GM19328 (cell line): ENCODE measurements around the gene ERBB4.
A peak's percentile ranks its signal among the peaks of the same experiment; 100 is the strongest.

Experiments
- ATAC-seq: cut with Tn5 transposase; IDR thresholded peaks from one replicate; pipeline ENCODE4 v1.9.1; 2021; ENCODE audit warnings: mild to moderate bottlenecking, moderate library complexity; ENCODE audit not compliant: unreplicated experiment

ERBB4 gene

DNA sequence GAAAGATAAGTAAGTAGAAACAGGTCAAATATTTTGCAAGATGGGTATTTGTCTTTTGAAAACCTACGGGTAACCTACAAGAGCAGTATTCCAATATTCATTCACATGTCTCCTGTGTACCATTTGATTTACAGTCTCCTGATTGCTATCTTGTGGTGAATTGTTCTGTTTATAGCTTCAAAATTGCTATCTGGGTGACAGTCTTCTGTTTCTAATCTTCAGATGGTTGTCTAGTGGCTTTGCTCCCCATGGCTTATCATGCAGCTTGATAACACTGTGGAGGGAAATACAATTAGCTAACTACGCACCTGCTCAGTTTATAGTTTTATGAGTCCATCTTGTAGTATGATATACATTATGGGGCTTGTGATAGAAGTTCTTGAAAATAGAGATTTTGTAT, 1165.4 kb downstream of the ERBB4 start:
- ATAC-seq = no peak

DNA sequence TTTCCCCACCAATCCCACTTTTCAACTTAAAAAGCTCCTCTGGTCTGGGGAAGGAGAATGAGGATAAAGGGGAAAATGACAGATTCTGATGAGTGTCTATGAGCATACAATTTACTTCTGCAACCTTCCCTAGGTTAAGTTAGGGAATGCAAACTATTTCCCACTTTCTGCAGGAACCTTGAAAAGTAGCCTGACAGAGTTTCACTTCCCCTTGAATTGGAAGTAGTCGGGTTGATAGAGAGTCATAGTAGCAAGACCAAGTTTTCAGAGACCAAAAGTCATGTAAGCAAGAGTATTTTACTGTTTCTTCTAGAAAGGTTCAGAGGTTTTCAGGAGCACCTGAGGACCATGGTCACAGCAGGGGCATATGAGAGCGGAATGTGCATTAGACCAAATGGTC, 1167.1 kb downstream of the ERBB4 start:
- ATAC-seq = no peak

DNA sequence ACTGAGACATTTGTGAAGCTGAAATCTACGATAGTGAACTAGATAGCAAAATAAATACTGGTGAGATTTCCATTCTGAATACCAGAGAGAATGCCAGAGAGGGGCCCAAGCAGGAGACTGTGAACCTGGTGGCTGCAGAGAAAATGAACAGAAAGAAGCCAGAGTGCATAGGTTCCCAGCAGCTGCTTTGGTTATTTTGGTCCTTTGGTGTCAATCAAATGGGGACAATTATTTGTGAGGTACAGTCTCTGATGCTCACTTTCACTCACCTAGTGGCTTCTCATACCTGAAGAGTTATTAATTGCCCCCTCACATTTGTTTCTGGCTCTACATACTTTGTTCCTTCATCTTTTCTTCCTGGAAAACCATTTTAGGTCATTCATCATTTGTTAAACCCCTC, 1170.1 kb downstream of the ERBB4 start:
- no peak for ATAC-seq

DNA sequence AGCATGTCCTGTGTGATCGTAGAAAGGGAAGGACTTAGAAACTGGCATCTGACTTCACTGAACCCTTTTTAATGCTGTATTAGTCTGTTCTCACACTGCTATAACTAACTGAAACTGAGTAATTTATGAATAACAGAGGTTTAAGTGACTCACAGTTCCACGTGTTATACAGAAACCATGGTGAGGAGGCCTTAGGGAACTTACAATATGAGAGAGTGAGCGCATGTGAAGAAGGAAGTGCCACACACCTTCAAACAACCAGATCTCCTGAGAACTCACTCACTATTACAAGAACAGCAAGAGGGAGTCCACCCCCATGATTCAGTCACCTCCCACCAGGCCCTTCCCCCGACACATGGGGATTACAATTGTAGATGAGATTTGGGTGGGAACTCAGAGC, 1170.9 kb downstream of the ERBB4 start:
- peak; percentile 82 for ATAC-seq

DNA sequence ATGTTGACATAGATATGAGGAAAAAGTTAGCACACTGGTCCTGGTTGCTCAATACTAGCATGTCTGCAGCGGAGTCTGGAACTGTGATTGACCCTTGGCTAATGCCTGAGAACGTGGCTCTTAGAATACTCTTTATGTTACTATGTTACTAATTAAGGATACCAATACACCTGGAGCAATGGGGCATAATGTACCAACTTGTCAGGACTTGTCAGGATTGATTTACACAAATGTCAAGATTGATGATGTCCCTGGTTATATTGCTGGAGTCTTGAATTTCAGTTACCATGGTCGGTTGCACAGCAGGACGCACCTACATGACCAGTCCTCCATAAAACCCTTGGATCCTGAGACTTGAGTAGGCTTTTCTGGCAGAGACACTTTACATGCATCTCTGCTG, 1171.3 kb downstream of the ERBB4 start:
- no peak for ATAC-seq

DNA sequence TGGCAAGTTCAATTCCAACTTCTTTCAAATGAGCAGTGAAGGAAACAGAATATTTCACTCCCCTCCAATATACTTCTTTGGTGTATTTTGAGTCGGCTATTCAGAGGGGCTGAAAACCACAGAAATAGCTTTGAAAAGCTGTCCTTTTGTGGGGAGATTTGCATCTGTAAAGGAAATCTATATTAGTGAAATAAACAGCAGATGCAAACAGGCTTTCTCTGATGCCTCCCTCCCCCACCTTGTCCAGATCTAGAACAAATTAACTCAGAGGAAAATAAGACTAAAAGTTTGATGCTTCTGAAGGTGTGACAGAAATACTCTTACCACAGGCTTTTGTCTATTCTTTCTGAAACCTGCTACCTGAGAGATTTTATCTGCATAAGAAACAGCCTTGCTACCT, 1173.7 kb downstream of the ERBB4 start:
- ATAC-seq = no peak

DNA sequence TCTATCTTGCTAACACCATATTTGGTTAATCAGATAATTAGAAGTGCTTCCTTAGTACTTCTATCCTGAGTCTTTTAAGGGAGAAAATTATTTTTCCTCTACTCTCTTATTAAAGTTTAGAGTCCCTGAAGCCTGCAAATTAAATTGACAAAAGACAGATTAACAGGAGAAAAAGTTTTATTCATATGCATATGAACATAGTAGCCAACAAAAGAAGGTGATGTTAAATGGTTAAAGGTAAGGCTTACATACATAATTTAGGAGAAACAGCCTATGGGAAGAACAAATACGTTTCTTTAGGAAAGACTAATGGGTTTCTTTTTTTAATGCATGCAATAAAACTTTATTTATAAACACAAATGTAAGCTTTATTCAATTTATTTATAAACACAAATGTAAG, 1177.2 kb downstream of the ERBB4 start:
- ATAC-seq = no peak

DNA sequence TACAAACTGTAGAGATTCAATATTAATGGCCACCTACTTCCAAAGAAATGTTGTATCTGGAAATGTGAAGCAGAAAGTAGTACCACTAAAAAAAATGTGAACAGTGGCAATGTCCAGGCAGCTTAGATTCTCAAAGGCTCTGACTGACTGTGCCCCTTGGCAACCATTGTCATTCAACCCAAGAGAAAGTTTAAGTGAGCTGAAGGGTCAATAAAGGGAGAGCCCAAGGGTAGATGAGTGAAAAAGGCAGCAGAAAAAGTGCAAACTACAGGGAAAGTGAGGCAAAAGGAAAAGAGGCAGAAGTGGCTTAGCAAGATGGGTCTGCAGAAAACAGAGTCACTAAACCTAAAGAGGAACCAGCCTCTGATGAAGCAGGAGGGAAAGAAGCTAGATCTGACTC, 1179.3 kb downstream of the ERBB4 start:
- no peak for ATAC-seq

DNA sequence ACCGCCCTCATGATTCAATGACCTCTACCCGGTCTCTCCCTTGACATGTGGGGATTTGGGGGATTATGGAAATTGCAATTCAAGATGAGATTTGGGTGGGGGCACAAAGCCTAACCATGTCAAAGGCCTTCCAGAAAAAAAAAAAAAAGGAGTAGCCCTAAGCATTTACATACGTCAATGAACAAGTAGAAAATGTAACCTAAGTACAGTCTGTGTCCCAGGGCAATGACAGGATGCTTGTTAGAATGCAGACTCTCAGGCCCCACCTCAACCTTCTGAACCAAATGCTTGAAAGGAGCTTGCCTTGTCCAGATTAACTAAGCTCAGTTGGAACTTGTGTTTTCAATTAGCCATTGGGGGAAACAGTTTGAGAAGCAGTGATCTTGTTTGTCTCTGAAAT, 1180.1 kb downstream of the ERBB4 start:
- ATAC-seq = no peak

DNA sequence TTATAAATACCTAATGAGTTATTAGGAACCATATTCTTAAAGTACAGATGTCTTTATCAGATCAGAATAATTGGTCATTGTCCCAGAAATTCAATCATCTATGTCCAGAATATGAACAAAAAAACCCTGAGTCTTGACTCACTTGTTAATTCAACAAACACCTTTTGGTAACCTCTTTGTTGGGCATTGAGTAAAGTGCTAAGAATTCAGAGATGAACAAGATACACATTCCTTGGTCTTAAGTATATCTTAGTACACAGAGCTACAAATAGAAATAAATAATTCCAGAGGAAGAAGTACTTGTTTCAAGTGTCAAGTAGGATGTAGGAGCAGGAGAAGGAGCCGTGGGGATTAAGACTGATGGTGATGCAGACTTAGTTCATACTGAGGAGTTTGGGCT, 1184.1 kb downstream of the ERBB4 start:
- no peak for ATAC-seq

DNA sequence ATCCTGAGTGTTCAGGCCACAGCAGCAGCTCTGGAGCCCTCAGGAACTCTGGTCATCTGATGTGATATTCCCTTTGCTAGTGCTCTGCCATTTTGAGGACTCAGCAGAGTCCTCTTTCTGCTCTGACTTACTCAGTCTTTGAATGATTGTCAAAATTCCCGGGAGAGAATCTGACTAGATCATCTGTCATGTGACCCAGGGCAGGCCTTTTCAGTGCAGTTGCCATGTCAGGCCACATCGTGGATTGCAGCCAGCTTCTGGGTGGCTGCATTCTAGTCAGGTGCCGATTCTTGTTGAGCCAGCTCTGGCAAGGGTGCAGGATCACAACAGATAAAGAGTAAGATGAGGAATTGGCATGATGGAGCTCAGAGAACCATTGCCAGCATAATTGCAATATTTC, 1186.6 kb downstream of the ERBB4 start:
- ATAC-seq = no peak

DNA sequence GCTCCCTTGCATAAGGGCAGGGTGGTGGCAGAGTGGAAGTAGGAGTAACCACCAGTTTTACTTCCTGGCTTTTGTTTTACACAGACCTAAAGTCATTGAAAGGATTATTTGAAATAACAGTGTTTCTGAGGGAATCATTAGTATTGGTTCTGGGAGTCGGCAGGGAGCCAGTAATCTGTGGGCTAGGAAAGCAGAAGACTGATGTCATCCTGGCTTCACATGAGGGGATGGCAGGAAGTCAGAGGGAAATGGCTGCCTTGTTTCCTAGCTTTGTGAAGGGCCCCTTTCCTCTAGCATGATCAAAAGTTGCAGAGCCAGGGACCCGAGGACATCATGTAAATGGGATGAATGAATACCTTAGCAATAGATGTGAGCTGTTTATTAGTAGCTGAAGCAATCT, 1189.6 kb downstream of the ERBB4 start:
- ATAC-seq = no peak

DNA sequence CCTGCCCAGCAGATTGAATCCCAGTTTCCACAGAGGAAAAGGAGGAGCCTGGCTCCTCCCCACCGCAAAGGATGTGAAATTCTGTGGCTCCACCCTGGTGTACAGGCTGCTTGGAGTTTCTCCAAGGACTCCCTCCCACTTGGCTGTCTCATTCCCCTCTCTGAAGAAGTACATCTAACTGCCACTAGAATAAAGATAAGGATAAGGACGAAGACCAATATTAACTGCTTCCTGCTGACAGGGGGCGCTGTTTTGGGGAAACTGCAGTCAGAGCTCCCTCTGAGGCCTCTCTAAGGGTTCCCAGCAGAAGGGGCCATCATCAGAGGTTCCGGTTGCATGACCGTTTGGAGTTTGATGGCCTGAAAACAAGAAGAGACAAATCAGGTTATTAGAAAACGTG, 1191.3 kb downstream of the ERBB4 start:
- no peak for ATAC-seq

DNA sequence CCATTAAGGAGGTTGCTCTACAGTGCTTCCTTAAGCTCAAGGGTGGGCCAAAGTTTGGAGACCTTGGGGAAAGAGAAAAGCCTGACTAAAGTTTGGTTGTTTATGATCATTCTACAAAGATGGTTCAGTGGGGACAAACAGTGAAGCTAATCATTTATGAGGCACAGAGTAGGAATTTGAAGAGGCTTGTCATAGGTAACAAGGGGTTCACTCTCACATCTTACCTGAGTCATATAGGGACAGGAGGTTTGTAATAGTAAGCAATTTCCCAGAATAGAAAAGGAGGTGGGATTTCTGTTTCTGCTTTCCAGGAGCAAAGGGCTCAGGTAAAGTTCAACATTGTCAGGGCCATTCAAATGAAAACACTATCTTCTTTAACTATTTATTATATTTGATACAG, 1194.3 kb downstream of the ERBB4 start:
- no peak for ATAC-seq

DNA sequence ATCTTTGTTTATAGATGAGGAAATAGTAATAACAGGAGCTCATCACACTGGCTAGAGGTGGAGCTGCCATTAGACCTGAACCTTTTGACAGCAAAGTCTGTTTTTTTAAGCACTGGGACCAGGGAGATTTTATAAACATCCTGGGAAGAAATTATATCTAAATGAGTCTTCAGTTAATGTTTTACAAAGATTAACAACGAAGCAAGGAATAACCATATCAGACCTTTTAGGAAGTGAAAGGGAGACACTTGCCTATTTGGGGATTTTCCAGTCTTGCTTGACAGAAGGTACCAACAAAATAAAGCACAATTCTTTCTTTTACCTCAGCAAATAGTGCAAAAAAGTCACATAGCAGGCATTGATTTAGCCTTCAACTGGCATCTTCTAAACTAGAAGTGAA, 1205.2 kb downstream of the ERBB4 start:
- ATAC-seq = no peak

DNA sequence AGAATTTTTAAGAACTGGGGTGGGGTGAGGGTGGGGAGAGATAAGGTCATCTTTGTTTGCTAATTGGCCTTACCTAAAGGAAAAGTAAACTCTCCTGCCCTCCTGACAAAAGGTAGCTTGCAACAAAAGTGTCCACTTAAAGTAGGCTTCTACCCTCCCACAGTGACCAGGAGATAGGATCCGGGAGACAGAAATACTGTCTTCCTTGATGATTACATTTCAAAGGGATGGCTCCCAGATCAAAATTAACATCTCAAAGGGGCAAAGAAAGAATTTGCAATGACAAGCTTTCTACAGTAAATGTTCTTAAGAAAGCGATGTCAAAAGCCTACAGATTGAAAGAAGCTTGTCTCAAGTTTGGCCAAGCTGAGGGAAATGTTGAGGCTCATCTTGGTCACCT, 1206.9 kb downstream of the ERBB4 start:
- ATAC-seq = no peak

DNA sequence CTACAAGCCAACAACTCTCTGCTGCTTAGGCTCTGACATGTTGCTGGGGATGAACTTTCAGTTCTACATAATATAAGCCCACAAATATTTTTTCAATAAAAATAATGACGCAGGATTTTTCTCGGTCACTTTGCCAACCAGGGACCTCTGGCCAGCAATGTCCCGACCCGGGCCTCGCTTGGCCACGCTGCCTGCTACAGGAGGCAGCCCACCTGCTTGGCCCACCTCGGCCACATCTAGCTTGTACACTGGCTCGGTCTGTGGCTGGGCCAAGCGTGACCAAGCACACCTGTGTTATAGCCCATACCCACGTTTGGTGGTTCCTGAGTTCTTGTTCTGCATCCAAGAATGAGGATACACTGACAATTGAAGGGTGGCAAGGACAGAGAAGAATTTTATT, 1208.7 kb downstream of the ERBB4 start:
- no peak for ATAC-seq

DNA sequence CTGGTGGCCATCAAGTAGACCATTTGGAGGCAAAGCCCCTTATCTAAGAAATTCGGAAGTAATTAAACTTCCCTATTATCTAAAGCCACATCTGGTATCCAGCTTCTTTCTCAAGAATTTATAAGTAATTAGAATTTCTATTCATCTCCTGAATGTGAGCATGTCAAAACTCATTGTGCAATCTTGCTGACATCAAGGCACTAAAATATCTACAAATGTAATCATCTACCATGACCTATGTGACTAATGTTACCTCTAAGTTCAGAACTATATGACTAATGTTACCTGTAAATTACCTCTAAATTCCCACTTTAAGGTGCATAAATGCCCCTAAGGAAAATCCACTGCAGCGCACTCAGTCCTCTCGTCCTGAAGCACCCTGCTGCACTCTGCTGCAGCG, 1209.2 kb downstream of the ERBB4 start:
- ATAC-seq = no peak

DNA sequence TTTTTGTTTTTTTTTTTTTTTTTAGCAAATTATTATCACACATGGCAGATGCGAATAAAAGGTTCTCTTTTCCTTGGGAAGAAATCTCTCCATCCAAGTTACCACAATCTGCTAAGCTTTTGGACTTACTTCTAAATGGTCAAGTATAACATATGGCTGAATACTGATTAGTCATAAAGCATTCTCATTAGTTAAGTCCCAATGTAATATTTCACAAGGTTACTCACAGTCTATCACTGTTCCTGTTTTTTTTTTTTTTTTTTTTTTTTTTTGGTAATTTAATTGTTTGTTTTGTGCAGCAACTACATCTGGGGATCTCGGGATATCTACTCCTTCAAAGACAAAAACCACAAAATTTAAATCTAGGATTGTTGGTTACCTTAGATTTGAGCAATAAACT, 1210.5 kb downstream of the ERBB4 start:
- no peak for ATAC-seq
